HepG2 (cell line): ENCODE results near the gene TANGO2. TPM values are rescaled to one million over a fixed set of nuclear protein-coding genes. Genes with fewer than 3 reads are reported as not detected.

ENCODE experiments used
- AGO1 ChIP-seq: fragments of 200-400 bp; formaldehyde crosslinking; IDR thresholded peaks from 2 replicates; pipeline ENCODE4 v1.6.1; 2017; ENCODE audit warnings: mild to moderate bottlenecking, low read depth, low read length, moderate library complexity; ENCODE audit not compliant: poor library complexity, severe bottlenecking
- ARID2 ChIP-seq: sonication (generic); formaldehyde crosslinking; IDR thresholded peaks from 2 replicates; pipeline ENCODE4 v1.8.1; 2022; ENCODE audit warnings: mild to moderate bottlenecking, missing genetic modification reagents, borderline replicate concordance
- FIP1L1 ChIP-seq: fragments of 200-400 bp; formaldehyde crosslinking; IDR thresholded peaks from 2 replicates; pipeline ENCODE4 v1.6.1; 2018; ENCODE audit warnings: low read depth, mild to moderate bottlenecking, low read length, moderate library complexity, borderline replicate concordance; ENCODE audit not compliant: insufficient read depth
- MIXL1 ChIP-seq: IDR thresholded peaks from 2 replicates; pipeline ENCODE4 v1.6.1; 2016
- NFATC3 ChIP-seq: sonication (generic); formaldehyde crosslinking; IDR thresholded peaks from 2 replicates; pipeline ENCODE4 v1.5.1; 2020; ENCODE audit warnings: mild to moderate bottlenecking, missing genetic modification reagents
- ZIK1 ChIP-seq: sonication (generic); formaldehyde crosslinking; IDR thresholded peaks from 2 replicates; pipeline ENCODE4 v1.5.0; 2020; ENCODE audit warnings: mild to moderate bottlenecking, low read depth, missing genetic modification reagents, borderline replicate concordance
- ZNF318 ChIP-seq: sonication (generic); formaldehyde crosslinking; IDR thresholded peaks from 2 replicates; pipeline ENCODE4 v1.4.0; 2020; ENCODE audit warnings: mild to moderate bottlenecking, missing genetic modification reagents
- ZNF557 ChIP-seq: sonication (generic); formaldehyde crosslinking; IDR thresholded peaks from 2 replicates; pipeline ENCODE4 v1.4.0; 2020; ENCODE audit warnings: missing genetic modification reagents
- polyA plus RNA-seq, 8 experiments: library from polyadenylated mRNA; depleted of rRNA in 3 of 8; stranded (reverse) in 7 of 8; unstranded in 1 of 8; fragments of >200 nt; fragmentation: Illumina TruSeq in 4 of 8; extraction: Trizol in 4 of 8; gene quantifications; 2 replicates each; pipeline versions ENCODE4 v1.2.1 to v1.2.3, GENCODE V29; 2011 to 2016; ENCODE audit warnings: low read depth in 4 of 8, missing spikeins in 1 of 8, mixed read lengths in 1 of 8; ENCODE audit not compliant: insufficient read depth in 1 of 8
- total RNA-seq, 5 experiments: library from RNA; depleted of rRNA; stranded (reverse); fragments of >200 nt; fragmentation: Illumina TruSeq; extraction: Trizol; gene quantifications; 2 replicates each; pipeline ENCODE4 v1.2.3, GENCODE V29; 2016; ENCODE audit warnings: low read depth in 1 of 5
- TF ChIP-seq, protein P1 (sequence below): fragments of 450-650 bp; IDR thresholded peaks from 2 replicates; pipeline ENCODE4 v1.6.1; 2016
- TF ChIP-seq, protein P2 (sequence below): sonication (generic); formaldehyde crosslinking; conservative IDR thresholded peaks from 2 replicates; pipeline ENCODE4 v1.4.0; 2020; ENCODE audit warnings: mild to moderate bottlenecking, missing genetic modification reagents, moderate library complexity
- TF ChIP-seq, protein P3 (sequence below): sonication (generic); formaldehyde crosslinking; IDR thresholded peaks from 2 replicates; pipeline ENCODE4; 2020; ENCODE audit warnings: missing genetic modification reagents, mild to moderate bottlenecking, borderline replicate concordance

The TANGO2 gene
- total and polyA plus RNA-seq, 2 of the 13 experiments (the other 11 are each of a cell fraction or from before 2014, with no cell fraction given): 12.9 to 14.8 TPM

DNA sequence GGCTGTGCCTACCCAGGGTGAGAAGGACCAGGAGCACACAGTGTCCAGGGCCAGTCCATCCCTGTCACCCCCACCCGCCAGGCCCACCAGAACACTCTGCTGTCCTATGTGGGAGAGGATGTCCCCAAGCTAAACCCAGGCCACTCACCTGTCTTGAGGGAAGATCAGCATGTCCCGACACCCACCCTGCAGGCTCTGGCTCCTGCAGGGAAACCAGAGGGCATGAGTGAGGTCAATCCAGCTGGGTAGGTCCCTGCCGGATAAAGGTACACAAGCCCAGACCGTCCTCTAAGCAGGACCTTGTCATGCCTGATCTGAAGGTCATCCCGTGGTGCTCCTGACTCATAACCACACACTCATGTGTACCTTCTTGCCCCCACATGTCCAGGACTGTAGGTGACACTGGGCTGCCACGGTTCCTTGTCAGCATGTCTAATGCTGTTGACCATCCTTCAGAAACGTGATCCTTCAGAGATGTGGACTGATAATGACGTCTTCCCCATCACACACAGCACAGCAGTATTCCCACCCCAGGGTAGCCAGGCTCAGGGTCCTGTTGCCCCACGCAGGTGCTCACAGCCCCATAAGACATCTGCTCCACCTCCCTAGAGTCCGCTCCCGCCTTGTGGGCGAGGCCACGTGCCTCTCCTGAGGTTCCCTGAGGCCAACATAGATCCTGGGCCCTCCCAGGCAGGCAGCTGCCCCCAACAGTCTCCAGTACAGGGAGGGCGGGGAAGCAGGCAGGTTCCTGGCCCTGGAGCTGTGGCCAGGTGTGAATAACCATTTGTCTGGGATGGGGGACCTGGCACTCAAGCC lies 10.4 kb upstream of the TANGO2 start (continued):
- TF ChIP-seq, protein P1, sequence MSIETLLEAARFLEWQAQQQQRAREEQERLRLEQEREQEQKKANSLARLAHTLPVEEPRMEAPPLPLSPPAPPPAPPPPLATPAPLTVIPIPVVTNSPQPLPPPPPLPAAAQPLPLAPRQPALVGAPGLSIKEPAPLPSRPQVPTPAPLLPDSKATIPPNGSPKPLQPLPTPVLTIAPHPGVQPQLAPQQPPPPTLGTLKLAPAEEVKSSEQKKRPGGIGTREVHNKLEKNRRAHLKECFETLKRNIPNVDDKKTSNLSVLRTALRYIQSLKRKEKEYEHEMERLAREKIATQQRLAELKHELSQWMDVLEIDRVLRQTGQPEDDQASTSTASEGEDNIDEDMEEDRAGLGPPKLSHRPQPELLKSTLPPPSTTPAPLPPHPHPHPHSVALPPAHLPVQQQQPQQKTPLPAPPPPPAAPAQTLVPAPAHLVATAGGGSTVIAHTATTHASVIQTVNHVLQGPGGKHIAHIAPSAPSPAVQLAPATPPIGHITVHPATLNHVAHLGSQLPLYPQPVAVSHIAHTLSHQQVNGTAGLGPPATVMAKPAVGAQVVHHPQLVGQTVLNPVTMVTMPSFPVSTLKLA: peak; percentile 82
- no peak for TF ChIP-seq FIP1L1
- no peak for TF ChIP-seq ARID2 (CRISPR knock-in tag)
- no peak for TF ChIP-seq ZIK1 (CRISPR knock-in tag)
- no peak for TF ChIP-seq ZNF557
- TF ChIP-seq NFATC3 (CRISPR knock-in tag): no peak
- TF ChIP-seq, protein P2, sequence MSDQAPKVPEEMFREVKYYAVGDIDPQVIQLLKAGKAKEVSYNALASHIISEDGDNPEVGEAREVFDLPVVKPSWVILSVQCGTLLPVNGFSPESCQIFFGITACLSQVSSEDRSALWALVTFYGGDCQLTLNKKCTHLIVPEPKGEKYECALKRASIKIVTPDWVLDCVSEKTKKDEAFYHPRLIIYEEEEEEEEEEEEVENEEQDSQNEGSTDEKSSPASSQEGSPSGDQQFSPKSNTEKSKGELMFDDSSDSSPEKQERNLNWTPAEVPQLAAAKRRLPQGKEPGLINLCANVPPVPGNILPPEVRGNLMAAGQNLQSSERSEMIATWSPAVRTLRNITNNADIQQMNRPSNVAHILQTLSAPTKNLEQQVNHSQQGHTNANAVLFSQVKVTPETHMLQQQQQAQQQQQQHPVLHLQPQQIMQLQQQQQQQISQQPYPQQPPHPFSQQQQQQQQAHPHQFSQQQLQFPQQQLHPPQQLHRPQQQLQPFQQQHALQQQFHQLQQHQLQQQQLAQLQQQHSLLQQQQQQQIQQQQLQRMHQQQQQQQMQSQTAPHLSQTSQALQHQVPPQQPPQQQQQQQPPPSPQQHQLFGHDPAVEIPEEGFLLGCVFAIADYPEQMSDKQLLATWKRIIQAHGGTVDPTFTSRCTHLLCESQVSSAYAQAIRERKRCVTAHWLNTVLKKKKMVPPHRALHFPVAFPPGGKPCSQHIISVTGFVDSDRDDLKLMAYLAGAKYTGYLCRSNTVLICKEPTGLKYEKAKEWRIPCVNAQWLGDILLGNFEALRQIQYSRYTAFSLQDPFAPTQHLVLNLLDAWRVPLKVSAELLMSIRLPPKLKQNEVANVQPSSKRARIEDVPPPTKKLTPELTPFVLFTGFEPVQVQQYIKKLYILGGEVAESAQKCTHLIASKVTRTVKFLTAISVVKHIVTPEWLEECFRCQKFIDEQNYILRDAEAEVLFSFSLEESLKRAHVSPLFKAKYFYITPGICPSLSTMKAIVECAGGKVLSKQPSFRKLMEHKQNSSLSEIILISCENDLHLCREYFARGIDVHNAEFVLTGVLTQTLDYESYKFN (CRISPR knock-in tag): peak; percentile 60; the same call in 1 of the 2 replicates
- peak; percentile 65 for TF ChIP-seq MIXL1
- TF ChIP-seq ZNF318 (CRISPR knock-in tag): no peak
- TF ChIP-seq AGO1: no peak
- TF ChIP-seq, protein P3, sequence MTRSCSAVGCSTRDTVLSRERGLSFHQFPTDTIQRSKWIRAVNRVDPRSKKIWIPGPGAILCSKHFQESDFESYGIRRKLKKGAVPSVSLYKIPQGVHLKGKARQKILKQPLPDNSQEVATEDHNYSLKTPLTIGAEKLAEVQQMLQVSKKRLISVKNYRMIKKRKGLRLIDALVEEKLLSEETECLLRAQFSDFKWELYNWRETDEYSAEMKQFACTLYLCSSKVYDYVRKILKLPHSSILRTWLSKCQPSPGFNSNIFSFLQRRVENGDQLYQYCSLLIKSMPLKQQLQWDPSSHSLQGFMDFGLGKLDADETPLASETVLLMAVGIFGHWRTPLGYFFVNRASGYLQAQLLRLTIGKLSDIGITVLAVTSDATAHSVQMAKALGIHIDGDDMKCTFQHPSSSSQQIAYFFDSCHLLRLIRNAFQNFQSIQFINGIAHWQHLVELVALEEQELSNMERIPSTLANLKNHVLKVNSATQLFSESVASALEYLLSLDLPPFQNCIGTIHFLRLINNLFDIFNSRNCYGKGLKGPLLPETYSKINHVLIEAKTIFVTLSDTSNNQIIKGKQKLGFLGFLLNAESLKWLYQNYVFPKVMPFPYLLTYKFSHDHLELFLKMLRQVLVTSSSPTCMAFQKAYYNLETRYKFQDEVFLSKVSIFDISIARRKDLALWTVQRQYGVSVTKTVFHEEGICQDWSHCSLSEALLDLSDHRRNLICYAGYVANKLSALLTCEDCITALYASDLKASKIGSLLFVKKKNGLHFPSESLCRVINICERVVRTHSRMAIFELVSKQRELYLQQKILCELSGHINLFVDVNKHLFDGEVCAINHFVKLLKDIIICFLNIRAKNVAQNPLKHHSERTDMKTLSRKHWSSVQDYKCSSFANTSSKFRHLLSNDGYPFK (CRISPR knock-in tag): no peak
